Panc1 (cell line): ENCODE data around the gene CFAP97D1. TPM values are rescaled to one million over a fixed set of nuclear protein-coding genes. Genes with fewer than 3 reads are reported as not detected.
A peak's percentile ranks its signal among the peaks of the same experiment; 100 is the strongest.

Source experiments
- ATAC-seq: fragments of 200-7000 bp; cut with Tn5 transposase; 2 replicates; pipeline ENCODE4 v1.9.1; 2020; ENCODE audit warnings: mild to moderate bottlenecking, moderate library complexity
- BruUV-seq: library from RNA; stranded (reverse); fragments of 400-500 nt; replicated peaks from 2 replicates; lab custom pipeline; 2021; lab: Mats Ljungman, UMichigan
- CTCF ChIA-PET: fragments of 300-600 bp; sonication (Branson Sonifier 250); formaldehyde crosslinking; loops from one replicate; lab custom pipeline; 2022; ENCODE audit warnings: antibody characterized with exemption; lab: Charles Lee
- POLR2A ChIA-PET: fragments of 300-600 bp; sonication (Branson Sonifier 250); formaldehyde crosslinking; loops from one replicate; lab custom pipeline; 2022; ENCODE audit warnings: antibody characterized with exemption; lab: Charles Lee
- DNase-seq: peaks from one replicate; pipeline ENCODE4 v3.0.0-alpha.2; 2010; ENCODE audit warnings: low read depth, low spot score
- H3K27ac ChIP-seq: 2 replicates; pipeline ENCODE4 v1.5.1; 2011; ENCODE audit warnings: mild to moderate bottlenecking, low read length, inconsistent platforms
- H3K27me3 ChIP-seq: fragments of 200-500 bp; sonication (Bioruptor generic); 2 replicates; pipeline ENCODE4 v1.6.0; 2014; ENCODE audit warnings: low read length, inconsistent platforms; ENCODE audit not compliant: control insufficient read depth, insufficient read depth
- H3K36me3 ChIP-seq: fragments of 200-500 bp; sonication (Bioruptor generic); 2 replicates; pipeline ENCODE4 v1.5.1; 2014; ENCODE audit warnings: inconsistent platforms, mild to moderate bottlenecking, low read length, moderate library complexity; ENCODE audit not compliant: control insufficient read depth, insufficient read depth
- H3K4me1 ChIP-seq: 2 replicates; pipeline ENCODE4 v1.5.1; 2011; ENCODE audit warnings: inconsistent platforms, mild to moderate bottlenecking, low read length, moderate library complexity; ENCODE audit not compliant: control insufficient read depth, insufficient read depth
- H3K4me3 ChIP-seq, 2 experiments: 2 replicates each; pipeline ENCODE4 v1.5.1; 2011 to 2012; ENCODE audit warnings: low read depth in 2 of 2, low read length in 2 of 2, mild to moderate bottlenecking in 2 of 2, inconsistent platforms in 1 of 2, moderate library complexity in 1 of 2
- H3K9me3 ChIP-seq: fragments of 200-500 bp; sonication (Bioruptor generic); 2 replicates; pipeline ENCODE4 v1.5.1; 2014; ENCODE audit warnings: low read depth, mild to moderate bottlenecking, inconsistent platforms, low read length, moderate library complexity; ENCODE audit not compliant: control insufficient read depth, insufficient read depth
- CTCF ChIP-seq: fragments of 450-650 bp; IDR thresholded peaks from 2 replicates; pipeline ENCODE4 v1.5.1; 2017; ENCODE audit warnings: mild to moderate bottlenecking
- POLR2AphosphoS5 ChIP-seq: IDR thresholded peaks from 2 replicates; pipeline ENCODE4 v1.6.1; 2012; ENCODE audit warnings: mild to moderate bottlenecking, low read depth, low read length, moderate library complexity
- REST ChIP-seq, 2 experiments: IDR thresholded peaks; 2 replicates each; pipeline ENCODE4 v1.6.1; 2011 to 2012; ENCODE audit warnings: low read depth in 2 of 2, control low read depth in 1 of 2, low read length in 1 of 2, mild to moderate bottlenecking in 1 of 2, moderate library complexity in 1 of 2; ENCODE audit not compliant: insufficient read depth in 1 of 2
- SIN3A ChIP-seq: IDR thresholded peaks from 2 replicates; pipeline ENCODE4 v1.6.1; 2012; ENCODE audit warnings: low read depth, mild to moderate bottlenecking, low read length, moderate library complexity, borderline replicate concordance; ENCODE audit not compliant: insufficient read depth
- TCF7L2 ChIP-seq: IDR thresholded peaks from 2 replicates; pipeline ENCODE4 v1.6.1; 2011; ENCODE audit warnings: mild to moderate bottlenecking, low read depth, low read length, inconsistent platforms
- in situ Hi-C: cut with HindIII; loops from 2 replicates; pipeline ENCODE4 v1.10.0; 2016; ENCODE audit warnings: low sequenced_read_pairs, low pct_unique_long_range_greater_than_20kb
- intact Hi-C: fragments of 100-400 bp; cut with micrococcal nuclease; formaldehyde crosslinking; loops from one replicate; pipeline ENCODE4 v1.10.0; 2022; ENCODE audit not compliant: unreplicated experiment
- total RNA-seq: library from RNA; stranded (reverse); gene quantifications from one replicate; pipeline ENCODE4 v1.2.1, GENCODE V29; 2021; ENCODE audit not compliant: unreplicated experiment

The CFAP97D1 gene
- total RNA-seq, 1 experiment from 2014 or later = not detected

GRCh38 chr17:43753493-43754129 lies 26.6 kb upstream of the CFAP97D1 start:
- Histone ChIP-seq H3K9me3 (no peaks in the 10 kb centered on the region), H3K36me3 (no peaks in the 10 kb centered on the region), H3K4me1 (no peaks in the 10 kb centered on the region), H3K4me3 (no peak overlapping the region), H3K27me3 (no peaks in the 10 kb centered on the region), H3K27ac (no peak overlapping the region)
- in situ Hi-C loops (loop anchor here (10.0 kb wide), 1 partner anchor 49 kb away; no protein-coding TSS in a partner anchor), intact Hi-C loops (no loop called here)
- no TSS peak for BruUV-seq
- CTCF ChIA-PET = no interaction called here
- DNase-seq = no peak
- no peak for ATAC-seq
- TF ChIP-seq CTCF = no peak
- no peak for TF ChIP-seq POLR2AphosphoS5
- TF ChIP-seq TCF7L2 = no peak
- TF ChIP-seq SIN3A = no peak
- no peak for TF ChIP-seq REST (IDR thresholded peaks at IDR 0.05; ENCODE audit: insufficient read depth in 1 of 2, low read depth in 2 of 2, low read length in 1 of 2)
- POLR2A ChIA-PET = no interaction called here

- Histone ChIP-seq H3K27me3 (no peaks in the 10 kb centered on the region), H3K9me3 (no peaks in the 10 kb centered on the region), H3K4me1 (no peaks in the 10 kb centered on the region), H3K4me3 (peak overlapping the region in 1 of 2 experiments; percentile 18; a peak in 1 of 4 replicates), H3K36me3 (no peaks in the 10 kb centered on the region), H3K27ac (no peak overlapping the region)
- intact Hi-C loops = no loop called here
- BruUV-seq = no TSS peak
- ChIA-PET CTCF (no interaction called here), POLR2A (no interaction called here)
- TF ChIP-seq CTCF = no peak
- TF ChIP-seq POLR2AphosphoS5 = no peak
- TF ChIP-seq SIN3A = no peak
- TF ChIP-seq TCF7L2 = no peak
- no peak for TF ChIP-seq REST (IDR thresholded peaks at IDR 0.05; ENCODE audit: insufficient read depth in 1 of 2, low read depth in 2 of 2, low read length in 1 of 2)
- in situ Hi-C loops = loop anchor here (10.0 kb wide), 1 partner anchor 50 kb away; no protein-coding TSS in a partner anchor
- ATAC-seq = no peak
- DNase-seq = no peak
These were observed 25.3 kb upstream of the CFAP97D1 start for GRCh38 chr17:43754947-43755346.
